WTC11 (cell line): ENCODE data around the gene NUAK2. TPM values are rescaled to one million over a fixed set of nuclear protein-coding genes. Genes with fewer than 3 reads are reported as not detected.

ENCODE experiments used
- ATAC-seq: fragments of 200-7000 bp; cut with Tn5 transposase; 2 replicates; pipeline ENCODE4 v1.10.0; 2021; ENCODE audit warnings: mild to moderate bottlenecking, moderate library complexity
- CTCF ChIA-PET: fragments of 300-600 bp; sonication (Branson Sonifier 250); formaldehyde crosslinking; loops from one replicate; lab custom pipeline; 2021; ENCODE audit warnings: antibody characterized with exemption; lab: Charles Lee
- POLR2A ChIA-PET: fragments of 350-600 bp; sonication (Branson Sonifier 250); formaldehyde crosslinking; loops from one replicate; lab custom pipeline; 2021; ENCODE audit warnings: antibody characterized with exemption; lab: Charles Lee
- DNase-seq: peaks from one replicate; pipeline ENCODE4 v3.0.0; 2021; ENCODE audit warnings: low spot score
- H3K27ac Mint-ChIP-seq: 2 replicates; pipeline ENCODE4 v1.8.0; 2021; ENCODE audit warnings: mixed read lengths
- H3K27me3 Mint-ChIP-seq: 2 replicates; pipeline ENCODE4 v1.8.0; 2021; ENCODE audit warnings: low read depth, mild to moderate bottlenecking, moderate library complexity, mixed read lengths
- H3K36me3 Mint-ChIP-seq: 2 replicates; pipeline ENCODE4 v1.8.0; 2021; ENCODE audit warnings: mixed read lengths
- H3K4me1 Mint-ChIP-seq: 2 replicates; pipeline ENCODE4 v1.8.0; 2022; ENCODE audit warnings: mixed read lengths
- H3K4me3 Mint-ChIP-seq: 2 replicates; pipeline ENCODE4 v1.8.0; 2021; ENCODE audit warnings: mild to moderate bottlenecking, moderate library complexity, mixed read lengths
- H3K9me3 Mint-ChIP-seq: 2 replicates; pipeline ENCODE4 v1.8.0; 2021; ENCODE audit warnings: mixed read lengths
- ATF3 ChIP-seq: sonication (generic); formaldehyde crosslinking; conservative IDR thresholded peaks from 2 replicates; pipeline ENCODE4 v1.8.1; 2022; ENCODE audit warnings: mild to moderate bottlenecking, missing genetic modification reagents
- CREM ChIP-seq: sonication (generic); formaldehyde crosslinking; IDR thresholded peaks from 2 replicates; pipeline ENCODE4 v1.8.1; 2022; ENCODE audit warnings: mild to moderate bottlenecking, missing genetic modification reagents, moderate library complexity
- E2F1 ChIP-seq: sonication (generic); formaldehyde crosslinking; IDR thresholded peaks from 2 replicates; pipeline ENCODE4 v1.8.0; 2022; ENCODE audit warnings: mild to moderate bottlenecking, missing genetic modification reagents
- EMX1 ChIP-seq: fragments of 250-450 bp; sonication (Bioruptor Pico); IDR thresholded peaks from 2 replicates; pipeline ENCODE4 v1.8.0; 2021; ENCODE audit warnings: mild to moderate bottlenecking
- ETV6 ChIP-seq: sonication (generic); formaldehyde crosslinking; IDR thresholded peaks from 2 replicates; pipeline ENCODE4 v1.8.1; 2022; ENCODE audit warnings: mild to moderate bottlenecking, missing genetic modification reagents
- FOXP1 ChIP-seq: sonication (generic); formaldehyde crosslinking; IDR thresholded peaks from 2 replicates; pipeline ENCODE4 v1.8.0; 2022; ENCODE audit warnings: missing genetic modification reagents, mild to moderate bottlenecking, moderate library complexity, borderline replicate concordance
- GABPB1 ChIP-seq: sonication (generic); formaldehyde crosslinking; IDR thresholded peaks from 2 replicates; pipeline ENCODE4 v1.8.1; 2023; ENCODE audit warnings: mild to moderate bottlenecking, missing genetic modification reagents
- HMGA2 ChIP-seq: fragments of 250-450 bp; sonication (Bioruptor Pico); IDR thresholded peaks from 2 replicates; pipeline ENCODE4 v1.4.0; 2021; ENCODE audit warnings: mild to moderate bottlenecking, moderate library complexity
- MAX ChIP-seq: sonication (generic); formaldehyde crosslinking; IDR thresholded peaks from 2 replicates; pipeline ENCODE4 v1.8.0; 2022; ENCODE audit warnings: mild to moderate bottlenecking, missing genetic modification reagents
- MLX ChIP-seq: sonication (generic); formaldehyde crosslinking; IDR thresholded peaks from 2 replicates; pipeline ENCODE4 v1.8.1; 2023; ENCODE audit warnings: mild to moderate bottlenecking, missing genetic modification reagents, moderate library complexity
- MXD4 ChIP-seq: fragments of 250-450 bp; sonication (Bioruptor Pico); IDR thresholded peaks from 2 replicates; pipeline ENCODE4 v1.8.0; 2021; ENCODE audit warnings: mild to moderate bottlenecking, moderate library complexity, borderline replicate concordance
- NFYB ChIP-seq: sonication (generic); formaldehyde crosslinking; conservative IDR thresholded peaks from 2 replicates; pipeline ENCODE4 v1.8.0; 2022; ENCODE audit warnings: low read depth, missing genetic modification reagents
- NR1H2 ChIP-seq: sonication (generic); formaldehyde crosslinking; IDR thresholded peaks from 2 replicates; pipeline ENCODE4 v1.9.0; 2021; ENCODE audit warnings: mild to moderate bottlenecking, moderate library complexity, missing genetic modification reagents
- NR3C1 ChIP-seq: sonication (generic); formaldehyde crosslinking; conservative IDR thresholded peaks from 2 replicates; pipeline ENCODE4 v1.8.1; 2023; ENCODE audit warnings: low read depth, mild to moderate bottlenecking, missing genetic modification reagents
- PRRX2 ChIP-seq: fragments of 250-450 bp; sonication (Bioruptor Pico); IDR thresholded peaks from 2 replicates; pipeline ENCODE4 v1.8.0; 2021; ENCODE audit warnings: mild to moderate bottlenecking
- RELA ChIP-seq: sonication (generic); formaldehyde crosslinking; IDR thresholded peaks from 2 replicates; pipeline ENCODE4 v1.8.1; 2022; ENCODE audit warnings: missing genetic modification reagents, mild to moderate bottlenecking, borderline replicate concordance
- RORB ChIP-seq: fragments of 250-450 bp; sonication (Bioruptor Pico); IDR thresholded peaks from 2 replicates; pipeline ENCODE4 v1.9.0; 2021; ENCODE audit warnings: mild to moderate bottlenecking
- TCF7 ChIP-seq: sonication (generic); formaldehyde crosslinking; IDR thresholded peaks from 2 replicates; pipeline ENCODE4 v1.8.0; 2022; ENCODE audit warnings: mild to moderate bottlenecking, low read depth, missing genetic modification reagents, moderate library complexity
- USF1 ChIP-seq: sonication (generic); formaldehyde crosslinking; IDR thresholded peaks from 2 replicates; pipeline ENCODE4 v1.8.0; 2022; ENCODE audit warnings: mild to moderate bottlenecking, missing genetic modification reagents
- ZMAT4 ChIP-seq: fragments of 250-450 bp; sonication (Bioruptor Pico); IDR thresholded peaks from 2 replicates; pipeline ENCODE4 v1.9.0; 2021; ENCODE audit warnings: mild to moderate bottlenecking
- ZNF121 ChIP-seq: sonication (generic); formaldehyde crosslinking; IDR thresholded peaks from 2 replicates; pipeline ENCODE4 v1.8.0; 2023; ENCODE audit warnings: missing genetic modification reagents
- ZNF671 ChIP-seq: fragments of 250-450 bp; sonication (Bioruptor Pico); IDR thresholded peaks from 2 replicates; pipeline ENCODE4 v1.8.0; 2021; ENCODE audit warnings: mild to moderate bottlenecking
- total RNA-seq: library from RNA; stranded (reverse); gene quantifications from 3 replicates; pipeline ENCODE4 v1.2.3, GENCODE V29; 2021

NUAK2 gene
- total RNA-seq, 1 experiment from 2014 or later = 8.7 TPM

- H3K27ac Mint-ChIP-seq = no peak overlapping the region
- peaks cover 17% of the 10 kb centered on the region for H3K4me1 Mint-ChIP-seq
- POLR2A ChIA-PET = interaction anchor here (0.6 to 4.0 kb wide), 3 partner anchors 23 to 45 kb away, joined by 3 to 46 read pairs (median 3); partner anchors contain the start of gene NUAK2
- H3K4me3 Mint-ChIP-seq = no peak overlapping the region
- ATAC-seq (no peak), DNase-seq (no peak)
- H3K9me3 Mint-ChIP-seq = peaks cover 4% of the 10 kb centered on the region; the same call in 1 of the 2 replicates
- H3K36me3 Mint-ChIP-seq = peaks cover 5% of the 10 kb centered on the region
- CTCF ChIA-PET = interaction anchor here (1.1 to 13.3 kb wide), 4 partner anchors 11 to 78 kb away, joined by 3 to 684 read pairs (median 58); partner anchors contain the start of gene NUAK2
- no peak for TF ChIP-seq HMGA2 (CRISPR knock-in tag)
- no peak for TF ChIP-seq RELA
- no peak for TF ChIP-seq RORB (CRISPR knock-in tag)
- no peak for TF ChIP-seq MAX (CRISPR knock-in tag)
- TF ChIP-seq NR1H2 (CRISPR knock-in tag) = no peak
- H3K27me3 Mint-ChIP-seq = no peaks in the 10 kb centered on the region
Measured at GRCh38 chr1:205276689-205277065, 44.9 kb downstream of the NUAK2 start.

- no peak for DNase-seq
- POLR2A ChIA-PET = interaction anchor here (0.8 to 4.0 kb wide), 5 partner anchors 9 to 46 kb away, joined by 3 to 46 read pairs (median 5); partner anchors contain the start of gene NUAK2
Measured at GRCh38 chr1:205275916-205276688, 45.4 kb downstream of the NUAK2 start.

GRCh38 chr1:205275133-205275532, 46.4 kb downstream of the NUAK2 start:
- TF ChIP-seq FOXP1 (CRISPR knock-in tag) = peak; percentile 46; the same call in 1 of the 2 replicates
- TF ChIP-seq ETV6 (CRISPR knock-in tag) = no peak
- TF ChIP-seq, all 79 proteins: peak for 1
- Mint-ChIP-seq H3K4me1 (peaks cover 17% of the 10 kb centered on the region), H3K27me3 (no peaks in the 10 kb centered on the region), H3K9me3 (no peaks in the 10 kb centered on the region), H3K4me3 (no peak overlapping the region), H3K27ac (no peak overlapping the region), H3K36me3 (peaks cover 5% of the 10 kb centered on the region)
- ATAC-seq (no peak), DNase-seq (no peak)
- CTCF ChIA-PET = interaction anchor here (0.9 to 13.3 kb wide), 11 partner anchors 10 to 210 kb away, joined by 3 to 684 read pairs (median 6); partner anchors contain the start of gene NUAK2
- POLR2A ChIA-PET = interaction anchor here (0.8 to 4.0 kb wide), 5 partner anchors 10 to 47 kb away, joined by 3 to 46 read pairs (median 18); partner anchors contain the start of gene NUAK2

More at GRCh38 chr1:205275916-205276688, 45.4 kb downstream of the NUAK2 start:
- ATAC-seq = no peak
- no peak for TF ChIP-seq EMX1 (CRISPR knock-in tag)
- TF ChIP-seq E2F1 = no peak
- TF ChIP-seq MLX (CRISPR knock-in tag) = no peak
- TF ChIP-seq CREM (CRISPR knock-in tag) = no peak
- no peak for TF ChIP-seq MXD4 (CRISPR knock-in tag)
- TF ChIP-seq ZNF121 = no peak
- TF ChIP-seq NR1H2 (CRISPR knock-in tag) = no peak
- no peak for TF ChIP-seq ATF3 (CRISPR knock-in tag)
- no peak overlapping the region for H3K27ac Mint-ChIP-seq
- CTCF ChIA-PET = interaction anchor here (0.9 to 13.3 kb wide), 10 partner anchors 9 to 209 kb away, joined by 3 to 684 read pairs (median 25); partner anchors contain the start of gene NUAK2
- H3K27me3 Mint-ChIP-seq = no peaks in the 10 kb centered on the region
- H3K9me3 Mint-ChIP-seq = peaks cover 4% of the 10 kb centered on the region; the same call in 1 of the 2 replicates
- H3K36me3 Mint-ChIP-seq = peaks cover 5% of the 10 kb centered on the region
- peaks cover 17% of the 10 kb centered on the region for H3K4me1 Mint-ChIP-seq
- no peak overlapping the region for H3K4me3 Mint-ChIP-seq

- H3K27me3 Mint-ChIP-seq = no peaks in the 10 kb centered on the region
- H3K4me1 Mint-ChIP-seq = peaks cover 17% of the 10 kb centered on the region
- ChIA-PET CTCF (interaction anchor here (1.0 to 13.3 kb wide), 58 partner anchors 8 to 349 kb away, joined by 3 to 684 read pairs (median 6); partner anchors contain the start of genes BLACAT1, KLHDC8A, NUAK2 and TMCC2), POLR2A (interaction anchor here (0.6 to 4.0 kb wide), 13 partner anchors 10 to 56 kb away, joined by 3 to 46 read pairs (median 5); partner anchors contain the start of genes NUAK2 and TMCC2)
- H3K27ac Mint-ChIP-seq = peak overlapping the region; percentile 80
- ATAC-seq (peak; percentile 22), DNase-seq (peak; percentile 70)
- H3K9me3 Mint-ChIP-seq = no peaks in the 10 kb centered on the region
- H3K36me3 Mint-ChIP-seq = peaks cover 5% of the 10 kb centered on the region
- H3K4me3 Mint-ChIP-seq = no peak overlapping the region
- TF ChIP-seq ZNF671 (CRISPR knock-in tag) (no peak), EMX1 (CRISPR knock-in tag) (no peak), GABPB1 (CRISPR knock-in tag) (no peak), NFYB (CRISPR knock-in tag) (no peak), MLX (CRISPR knock-in tag) (no peak), NR3C1 (CRISPR knock-in tag) (no peak), MXD4 (CRISPR knock-in tag) (no peak), PRRX2 (no peak), ZMAT4 (CRISPR knock-in tag) (no peak), TCF7 (CRISPR knock-in tag) (no peak), USF1 (CRISPR knock-in tag) (no peak; the same call in 1 of the 2 replicates)
Measured at GRCh38 chr1:205274041-205274691, 47.4 kb downstream of the NUAK2 start.
